Mononuclear cell (primary cell): ENCODE data around the gene KRTAP1-3. TPM values are rescaled to one million over a fixed set of nuclear protein-coding genes. Genes with fewer than 3 reads are reported as not detected.
"Not testable (repeated sequence)": the region's sequence is repeated elsewhere in the genome, so short reads cannot be mapped to it uniquely, and the experiment has no call there.

Experiments
- H3K27me3 ChIP-seq: 2 replicates; pipeline ENCODE4 v1.6.0; 2011; ENCODE audit warnings: low read length, control low read depth; ENCODE audit not compliant: insufficient read depth
- H3K4me1 ChIP-seq: 2 replicates; pipeline ENCODE4 v1.5.1; 2011; ENCODE audit warnings: mild to moderate bottlenecking, low read length, control low read depth; ENCODE audit not compliant: insufficient read depth
- H3K4me3 ChIP-seq: 2 replicates; pipeline ENCODE4 v1.5.1; 2011; ENCODE audit warnings: mild to moderate bottlenecking, low read length, moderate library complexity
- H3K9me3 ChIP-seq: 2 replicates; pipeline ENCODE4 v1.5.1; 2011; ENCODE audit warnings: low read depth, mild to moderate bottlenecking, control low read depth, low read length
- total RNA-seq: library from RNA; depleted of rRNA; stranded (reverse); fragments of >200 nt; gene quantifications from one replicate; pipeline ENCODE4 v1.2.3, GENCODE V29; 2012

The KRTAP1-3 gene
- total RNA-seq, 1 donor = not detected

- Histone ChIP-seq H3K4me1 (no peaks in the 10 kb centered on the region), H3K9me3 (no peaks in the 10 kb centered on the region), H3K4me3 (no peak within 1 kb of the TSS), H3K27me3 (peaks cover 30% of the 10 kb centered on the region)
These were observed 25.5 kb upstream of the KRTAP1-3 start, which contains the start of gene KRTAP2-3 for GRCh38 chr17:41060052-41060604. KRTAP2-3 (minus strand) TSS chr17:41060114; CDS start chr17:41060050, 64 bp downstream.

DNA sequence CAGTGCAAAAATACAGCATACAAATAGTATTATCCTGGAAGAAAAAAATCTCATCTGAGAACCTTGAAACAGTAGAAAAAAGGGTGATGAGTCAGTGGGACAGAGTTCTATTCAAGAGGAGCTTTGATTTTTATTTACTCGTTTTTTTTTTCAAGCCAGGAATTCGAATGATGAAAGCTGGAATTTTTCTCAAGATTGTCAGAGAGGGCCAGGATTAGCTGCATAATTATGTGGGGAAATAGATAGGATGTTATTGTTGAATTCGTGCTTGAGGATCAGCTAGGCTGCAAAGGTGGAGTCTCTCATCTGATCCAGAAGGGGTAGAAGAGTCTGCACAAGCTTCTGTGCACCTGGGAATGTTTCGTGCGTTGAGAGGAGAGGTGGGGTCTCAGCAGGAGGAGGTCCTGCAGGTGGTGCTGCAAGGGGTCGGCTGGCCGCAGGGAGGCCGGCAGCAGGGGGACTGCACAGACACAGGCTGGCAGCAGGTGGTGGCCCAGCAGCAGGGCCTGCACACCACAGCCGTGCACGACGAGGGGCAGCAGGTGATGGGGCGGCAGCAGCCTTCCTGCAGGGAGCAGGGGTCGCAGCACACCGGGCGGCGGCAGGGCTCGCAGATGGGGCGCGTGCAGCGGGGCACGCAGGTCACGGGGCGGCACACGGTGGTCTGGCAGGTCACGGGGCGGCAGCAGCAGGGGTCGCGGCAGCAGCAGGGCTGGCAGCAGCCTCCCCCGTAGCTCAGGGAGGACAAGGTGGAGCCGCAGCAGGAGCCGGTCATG is 24.8 kb upstream of the KRTAP1-3 start:
- H3K27me3 ChIP-seq = peaks cover 30% of the 10 kb centered on the region
- not testable (repeated sequence) for H3K9me3 ChIP-seq, H3K4me3 ChIP-seq, H3K4me1 ChIP-seq

DNA sequence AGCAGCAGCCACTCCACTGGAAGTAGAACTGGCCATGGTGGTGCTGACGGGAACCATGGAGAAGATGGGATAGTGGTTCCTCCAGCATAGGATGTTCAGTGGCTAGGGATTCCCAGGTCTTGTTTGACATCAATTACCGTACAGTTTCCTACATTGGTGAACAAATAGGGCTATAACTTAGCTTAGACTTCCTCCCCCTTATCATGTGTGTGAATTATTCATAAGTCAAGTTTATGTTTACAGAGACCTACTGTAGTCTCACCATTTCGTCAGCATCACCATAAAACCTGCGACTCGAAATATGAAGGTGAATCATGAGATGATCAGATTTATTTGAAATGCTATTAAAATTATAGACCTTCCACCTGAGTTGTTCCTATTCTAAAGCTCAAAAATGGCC is 24.1 kb upstream of the KRTAP1-3 start:
- Histone ChIP-seq H3K4me1 (no peaks in the 10 kb centered on the region), H3K27me3 (peaks cover 30% of the 10 kb centered on the region), H3K4me3 (no peak overlapping the region), H3K9me3 (no peaks in the 10 kb centered on the region)

- no peak overlapping the region for H3K4me3 ChIP-seq
- peaks cover 26% of the 10 kb centered on the region for H3K27me3 ChIP-seq
- H3K4me1 ChIP-seq = no peaks in the 10 kb centered on the region
- H3K9me3 ChIP-seq = no peaks in the 10 kb centered on the region
These were observed 22.9 kb upstream of the KRTAP1-3 start for GRCh38 chr17:41057547-41057946.

DNA sequence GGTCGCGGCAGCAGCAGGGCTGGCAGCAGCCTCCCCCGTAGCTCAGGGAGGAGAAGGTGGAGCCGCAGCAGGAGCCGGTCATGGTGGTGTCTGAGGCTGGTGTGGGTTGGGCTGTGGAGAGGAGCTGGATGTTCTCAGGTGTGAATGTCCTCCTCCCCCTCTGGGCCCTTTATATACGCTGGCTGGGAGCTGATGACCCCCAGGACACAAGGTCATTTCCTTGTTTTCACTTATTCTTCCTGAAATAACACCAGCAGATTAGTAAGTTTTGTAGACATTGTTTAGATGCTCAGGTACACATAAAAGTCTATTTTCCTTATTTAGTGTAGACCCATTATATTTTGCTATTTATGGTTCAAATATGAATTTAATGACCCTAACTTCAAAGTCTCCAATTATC is 20.5 kb upstream of the KRTAP1-3 start, which contains the start of gene KRTAP2-2:
Gene KRTAP2-2, minus strand, starts transcription at position 101 of the 400 bp plus-strand sequence. Its CDS starts 19 bp downstream, at position 82.
- not testable (repeated sequence) for H3K4me1 ChIP-seq, H3K9me3 ChIP-seq, H3K4me3 ChIP-seq, H3K27me3 ChIP-seq

DNA sequence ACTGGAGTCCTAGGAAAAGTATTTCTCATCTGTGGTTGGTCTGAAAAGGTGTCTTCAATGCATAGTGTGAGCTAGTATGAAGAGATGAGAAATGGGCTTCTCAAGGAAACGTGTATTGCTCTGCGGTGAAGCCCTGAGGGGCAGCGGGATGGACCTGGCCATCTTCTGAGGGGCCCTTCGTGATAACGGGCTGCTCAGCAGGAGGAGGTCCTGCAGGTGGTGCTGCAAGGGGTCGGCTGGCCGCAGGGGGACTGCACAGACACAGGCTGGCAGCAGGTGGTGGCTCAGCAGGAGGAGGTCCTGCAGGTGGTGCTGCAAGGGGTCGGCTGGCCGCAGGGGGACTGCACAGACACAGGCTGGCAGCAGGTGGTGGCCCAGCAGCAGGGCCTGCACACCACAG is 19.9 kb upstream of the KRTAP1-3 start:
- H3K27me3 ChIP-seq, H3K4me3 ChIP-seq, H3K9me3 ChIP-seq, H3K4me1 ChIP-seq: not testable (repeated sequence)

DNA sequence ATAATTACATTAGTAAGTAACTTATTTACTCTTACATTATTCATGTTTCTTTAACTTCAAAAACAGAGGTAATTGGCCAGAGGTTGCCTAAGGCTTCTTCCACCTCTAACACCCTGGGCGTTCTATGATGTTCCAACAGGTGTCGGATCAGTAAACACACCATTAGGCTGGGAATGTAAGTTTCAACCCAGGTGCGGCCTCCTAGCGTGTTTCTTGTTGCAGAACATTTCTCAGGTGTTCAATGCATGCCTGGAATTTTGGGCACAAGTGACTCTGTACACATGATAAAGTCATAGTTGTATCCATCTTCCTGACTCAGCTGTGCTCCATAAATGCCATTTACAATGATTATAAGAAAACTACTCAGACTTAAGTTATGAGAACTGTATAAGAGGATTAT is 19.4 kb upstream of the KRTAP1-3 start:
- H3K4me1 ChIP-seq = no peaks in the 10 kb centered on the region

GRCh38 chr17:41052566-41052965 is 17.9 kb upstream of the KRTAP1-3 start:
- no peaks in the 10 kb centered on the region for H3K4me1 ChIP-seq
- H3K9me3 ChIP-seq = no peaks in the 10 kb centered on the region
- no peaks in the 10 kb centered on the region for H3K27me3 ChIP-seq
- H3K4me3 ChIP-seq = no peak overlapping the region

More for the DNA sequence above, 19.4 kb upstream of the KRTAP1-3 start:
- Histone ChIP-seq H3K9me3 (no peaks in the 10 kb centered on the region), H3K4me3 (no peak overlapping the region), H3K27me3 (peaks cover 8% of the 10 kb centered on the region)

GRCh38 chr17:41049110-41049509 is 14.4 kb upstream of the KRTAP1-3 start:
- Histone ChIP-seq H3K27me3 (no peaks in the 10 kb centered on the region), H3K4me1 (no peaks in the 10 kb centered on the region), H3K9me3 (no peaks in the 10 kb centered on the region), H3K4me3 (no peak overlapping the region)

- H3K27me3 ChIP-seq = peaks cover 5% of the 10 kb centered on the region
- no peak overlapping the region for H3K4me3 ChIP-seq
- H3K9me3 ChIP-seq = no peaks in the 10 kb centered on the region
- no peaks in the 10 kb centered on the region for H3K4me1 ChIP-seq
These were observed 13.8 kb upstream of the KRTAP1-3 start for GRCh38 chr17:41048441-41048840.

DNA sequence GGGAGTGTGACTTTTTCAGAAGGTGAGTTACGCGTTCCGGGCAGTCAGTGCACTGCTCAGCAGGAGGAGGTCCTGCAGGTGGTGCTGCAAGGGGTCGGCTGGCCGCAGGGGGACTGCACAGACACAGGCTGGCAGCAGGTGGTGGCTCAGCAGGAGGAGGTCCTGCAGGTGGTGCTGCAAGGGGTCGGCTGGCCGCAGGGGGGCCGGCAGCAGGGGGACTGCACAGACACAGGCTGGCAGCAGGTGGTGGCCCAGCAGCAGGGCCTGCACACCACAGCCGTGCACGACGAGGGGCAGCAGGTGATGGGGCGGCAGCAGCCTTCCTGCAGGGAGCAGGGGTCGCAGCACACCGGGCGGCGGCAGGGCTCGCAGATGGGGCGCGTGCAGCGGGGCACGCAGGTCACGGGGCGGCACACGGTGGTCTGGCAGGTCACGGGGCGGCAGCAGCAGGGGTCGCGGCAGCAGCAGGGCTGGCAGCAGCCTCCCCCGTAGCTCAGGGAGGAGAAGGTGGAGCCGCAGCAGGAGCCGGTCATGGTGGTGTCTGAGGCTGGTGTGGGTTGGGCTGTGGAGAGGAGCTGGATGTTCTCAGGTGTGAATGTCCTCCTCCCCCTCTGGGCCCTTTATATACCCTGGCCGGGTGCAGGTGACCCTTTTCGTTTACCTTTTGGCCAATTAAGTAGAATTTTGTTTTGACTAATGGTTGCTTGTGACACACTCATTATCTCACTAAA is 12.2 kb upstream of the KRTAP1-3 start, which contains the start of gene KRTAP2-1:
Gene KRTAP2-1, minus strand, starts transcription at position 582 of the 731 bp plus-strand sequence. Its CDS starts 49 bp downstream, at position 533.
- H3K27me3 ChIP-seq = peaks cover 10% of the 10 kb centered on the region
- not testable (repeated sequence) for H3K4me1 ChIP-seq, H3K4me3 ChIP-seq, H3K9me3 ChIP-seq

- H3K27me3 ChIP-seq = peaks cover 10% of the 10 kb centered on the region
- peaks cover 6% of the 10 kb centered on the region for H3K9me3 ChIP-seq
- no peak overlapping the region for H3K4me3 ChIP-seq
- no peaks in the 10 kb centered on the region for H3K4me1 ChIP-seq
These were observed 8.3 kb upstream of the KRTAP1-3 start for GRCh38 chr17:41042953-41043352.

- H3K27me3 ChIP-seq = peaks cover 10% of the 10 kb centered on the region
- H3K4me1 ChIP-seq, H3K9me3 ChIP-seq, H3K4me3 ChIP-seq: not testable (repeated sequence)
These were observed 6.3 kb upstream of the KRTAP1-3 start, which contains the start of gene KRTAP1-1 for GRCh38 chr17:41040783-41041571. KRTAP1-1 (minus strand) TSS chr17:41041450; CDS start chr17:41041397, 53 bp downstream.

GRCh38 chr17:41037853-41038350 is 3.2 kb upstream of the KRTAP1-3 start:
- H3K4me3 ChIP-seq = no peak overlapping the region
- H3K9me3 ChIP-seq = peaks cover 5% of the 10 kb centered on the region
- no peaks in the 10 kb centered on the region for H3K4me1 ChIP-seq
- peaks cover 5% of the 10 kb centered on the region for H3K27me3 ChIP-seq
